H1 (cell line): Measurements from ENCODE around the gene WNT5A. TPM values are rescaled to one million over a fixed set of nuclear protein-coding genes. Genes with fewer than 3 reads are reported as not detected.

ENCODE experiments used
- polyA plus RNA-seq, 7 experiments: library from polyadenylated mRNA; depleted of rRNA in 3 of 7; stranded (reverse) in 5 of 7; unstranded in 2 of 7; fragments of >200 nt in 5 of 7; fragments of 200-250 nt in 2 of 7; gene quantifications; 1 replicate in 5 of 7; 2 replicates in 1 of 7; 4 replicates in 1 of 7; pipeline versions ENCODE4 v1.2.1 to v1.2.3, GENCODE V29; 2011 to 2013; ENCODE audit warnings: missing spikeins in 2 of 7, mixed read lengths in 2 of 7
- total RNA-seq: library from RNA; stranded (reverse); fragmentation: NEBNext Ultra II Directional; extraction: Animal tissue kit (Norgen Biotek cat#: 25700); gene quantifications from 2 replicates; pipeline ENCODE4 v1.2.1, GENCODE V29; 2021
- TF ChIP-seq, protein P1 (sequence below): fragments of 300-600 bp; sonication (generic); IDR thresholded peaks from 2 replicates; pipeline ENCODE4 v1.7.1; 2012; ENCODE audit warnings: low read length, moderate library complexity, mild to moderate bottlenecking, inconsistent platforms; ENCODE audit not compliant: insufficient replicate concordance

WNT5A gene
- total and polyA plus RNA-seq, 2 of the 8 experiments (the other 6 are each of a cell fraction or from before 2014, with no cell fraction given): 3.9 to 5.6 TPM

DNA sequence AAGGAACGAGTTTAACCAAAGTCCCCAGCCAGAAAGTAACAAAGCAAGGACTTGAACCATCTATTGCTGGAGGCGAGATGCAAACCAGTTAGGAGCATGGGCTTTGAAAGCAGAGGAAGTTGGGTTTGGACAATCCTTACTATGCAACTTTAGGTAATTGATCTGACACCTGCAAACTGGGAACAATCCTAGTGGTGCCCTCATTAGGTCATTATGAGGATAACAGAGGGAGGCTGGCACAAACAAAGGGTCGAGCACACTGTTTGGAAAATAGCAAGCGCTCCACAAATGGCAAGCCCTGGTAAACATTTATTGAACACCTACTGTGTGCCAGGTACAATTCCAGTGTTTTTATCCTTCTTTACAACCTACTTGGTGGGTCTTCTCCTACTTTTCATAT lies 45.6 kb downstream of the WNT5A start (continued):
- TF ChIP-seq, protein P1, sequence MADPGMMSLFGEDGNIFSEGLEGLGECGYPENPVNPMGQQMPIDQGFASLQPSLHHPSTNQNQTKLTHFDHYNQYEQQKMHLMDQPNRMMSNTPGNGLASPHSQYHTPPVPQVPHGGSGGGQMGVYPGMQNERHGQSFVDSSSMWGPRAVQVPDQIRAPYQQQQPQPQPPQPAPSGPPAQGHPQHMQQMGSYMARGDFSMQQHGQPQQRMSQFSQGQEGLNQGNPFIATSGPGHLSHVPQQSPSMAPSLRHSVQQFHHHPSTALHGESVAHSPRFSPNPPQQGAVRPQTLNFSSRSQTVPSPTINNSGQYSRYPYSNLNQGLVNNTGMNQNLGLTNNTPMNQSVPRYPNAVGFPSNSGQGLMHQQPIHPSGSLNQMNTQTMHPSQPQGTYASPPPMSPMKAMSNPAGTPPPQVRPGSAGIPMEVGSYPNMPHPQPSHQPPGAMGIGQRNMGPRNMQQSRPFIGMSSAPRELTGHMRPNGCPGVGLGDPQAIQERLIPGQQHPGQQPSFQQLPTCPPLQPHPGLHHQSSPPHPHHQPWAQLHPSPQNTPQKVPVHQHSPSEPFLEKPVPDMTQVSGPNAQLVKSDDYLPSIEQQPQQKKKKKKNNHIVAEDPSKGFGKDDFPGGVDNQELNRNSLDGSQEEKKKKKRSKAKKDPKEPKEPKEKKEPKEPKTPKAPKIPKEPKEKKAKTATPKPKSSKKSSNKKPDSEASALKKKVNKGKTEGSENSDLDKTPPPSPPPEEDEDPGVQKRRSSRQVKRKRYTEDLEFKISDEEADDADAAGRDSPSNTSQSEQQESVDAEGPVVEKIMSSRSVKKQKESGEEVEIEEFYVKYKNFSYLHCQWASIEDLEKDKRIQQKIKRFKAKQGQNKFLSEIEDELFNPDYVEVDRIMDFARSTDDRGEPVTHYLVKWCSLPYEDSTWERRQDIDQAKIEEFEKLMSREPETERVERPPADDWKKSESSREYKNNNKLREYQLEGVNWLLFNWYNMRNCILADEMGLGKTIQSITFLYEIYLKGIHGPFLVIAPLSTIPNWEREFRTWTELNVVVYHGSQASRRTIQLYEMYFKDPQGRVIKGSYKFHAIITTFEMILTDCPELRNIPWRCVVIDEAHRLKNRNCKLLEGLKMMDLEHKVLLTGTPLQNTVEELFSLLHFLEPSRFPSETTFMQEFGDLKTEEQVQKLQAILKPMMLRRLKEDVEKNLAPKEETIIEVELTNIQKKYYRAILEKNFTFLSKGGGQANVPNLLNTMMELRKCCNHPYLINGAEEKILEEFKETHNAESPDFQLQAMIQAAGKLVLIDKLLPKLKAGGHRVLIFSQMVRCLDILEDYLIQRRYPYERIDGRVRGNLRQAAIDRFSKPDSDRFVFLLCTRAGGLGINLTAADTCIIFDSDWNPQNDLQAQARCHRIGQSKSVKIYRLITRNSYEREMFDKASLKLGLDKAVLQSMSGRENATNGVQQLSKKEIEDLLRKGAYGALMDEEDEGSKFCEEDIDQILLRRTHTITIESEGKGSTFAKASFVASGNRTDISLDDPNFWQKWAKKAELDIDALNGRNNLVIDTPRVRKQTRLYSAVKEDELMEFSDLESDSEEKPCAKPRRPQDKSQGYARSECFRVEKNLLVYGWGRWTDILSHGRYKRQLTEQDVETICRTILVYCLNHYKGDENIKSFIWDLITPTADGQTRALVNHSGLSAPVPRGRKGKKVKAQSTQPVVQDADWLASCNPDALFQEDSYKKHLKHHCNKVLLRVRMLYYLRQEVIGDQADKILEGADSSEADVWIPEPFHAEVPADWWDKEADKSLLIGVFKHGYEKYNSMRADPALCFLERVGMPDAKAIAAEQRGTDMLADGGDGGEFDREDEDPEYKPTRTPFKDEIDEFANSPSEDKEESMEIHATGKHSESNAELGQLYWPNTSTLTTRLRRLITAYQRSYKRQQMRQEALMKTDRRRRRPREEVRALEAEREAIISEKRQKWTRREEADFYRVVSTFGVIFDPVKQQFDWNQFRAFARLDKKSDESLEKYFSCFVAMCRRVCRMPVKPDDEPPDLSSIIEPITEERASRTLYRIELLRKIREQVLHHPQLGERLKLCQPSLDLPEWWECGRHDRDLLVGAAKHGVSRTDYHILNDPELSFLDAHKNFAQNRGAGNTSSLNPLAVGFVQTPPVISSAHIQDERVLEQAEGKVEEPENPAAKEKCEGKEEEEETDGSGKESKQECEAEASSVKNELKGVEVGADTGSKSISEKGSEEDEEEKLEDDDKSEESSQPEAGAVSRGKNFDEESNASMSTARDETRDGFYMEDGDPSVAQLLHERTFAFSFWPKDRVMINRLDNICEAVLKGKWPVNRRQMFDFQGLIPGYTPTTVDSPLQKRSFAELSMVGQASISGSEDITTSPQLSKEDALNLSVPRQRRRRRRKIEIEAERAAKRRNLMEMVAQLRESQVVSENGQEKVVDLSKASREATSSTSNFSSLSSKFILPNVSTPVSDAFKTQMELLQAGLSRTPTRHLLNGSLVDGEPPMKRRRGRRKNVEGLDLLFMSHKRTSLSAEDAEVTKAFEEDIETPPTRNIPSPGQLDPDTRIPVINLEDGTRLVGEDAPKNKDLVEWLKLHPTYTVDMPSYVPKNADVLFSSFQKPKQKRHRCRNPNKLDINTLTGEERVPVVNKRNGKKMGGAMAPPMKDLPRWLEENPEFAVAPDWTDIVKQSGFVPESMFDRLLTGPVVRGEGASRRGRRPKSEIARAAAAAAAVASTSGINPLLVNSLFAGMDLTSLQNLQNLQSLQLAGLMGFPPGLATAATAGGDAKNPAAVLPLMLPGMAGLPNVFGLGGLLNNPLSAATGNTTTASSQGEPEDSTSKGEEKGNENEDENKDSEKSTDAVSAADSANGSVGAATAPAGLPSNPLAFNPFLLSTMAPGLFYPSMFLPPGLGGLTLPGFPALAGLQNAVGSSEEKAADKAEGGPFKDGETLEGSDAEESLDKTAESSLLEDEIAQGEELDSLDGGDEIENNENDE: no peak
